ENCODE results near the gene TUBG2.

The TUBG2 gene

GRCh38 chr17:42677012-42677857 lies 18.2 kb downstream of the TUBG2 start:
- DNase-seq = peak; percentile 96 to 100 (median 100)

DNA sequence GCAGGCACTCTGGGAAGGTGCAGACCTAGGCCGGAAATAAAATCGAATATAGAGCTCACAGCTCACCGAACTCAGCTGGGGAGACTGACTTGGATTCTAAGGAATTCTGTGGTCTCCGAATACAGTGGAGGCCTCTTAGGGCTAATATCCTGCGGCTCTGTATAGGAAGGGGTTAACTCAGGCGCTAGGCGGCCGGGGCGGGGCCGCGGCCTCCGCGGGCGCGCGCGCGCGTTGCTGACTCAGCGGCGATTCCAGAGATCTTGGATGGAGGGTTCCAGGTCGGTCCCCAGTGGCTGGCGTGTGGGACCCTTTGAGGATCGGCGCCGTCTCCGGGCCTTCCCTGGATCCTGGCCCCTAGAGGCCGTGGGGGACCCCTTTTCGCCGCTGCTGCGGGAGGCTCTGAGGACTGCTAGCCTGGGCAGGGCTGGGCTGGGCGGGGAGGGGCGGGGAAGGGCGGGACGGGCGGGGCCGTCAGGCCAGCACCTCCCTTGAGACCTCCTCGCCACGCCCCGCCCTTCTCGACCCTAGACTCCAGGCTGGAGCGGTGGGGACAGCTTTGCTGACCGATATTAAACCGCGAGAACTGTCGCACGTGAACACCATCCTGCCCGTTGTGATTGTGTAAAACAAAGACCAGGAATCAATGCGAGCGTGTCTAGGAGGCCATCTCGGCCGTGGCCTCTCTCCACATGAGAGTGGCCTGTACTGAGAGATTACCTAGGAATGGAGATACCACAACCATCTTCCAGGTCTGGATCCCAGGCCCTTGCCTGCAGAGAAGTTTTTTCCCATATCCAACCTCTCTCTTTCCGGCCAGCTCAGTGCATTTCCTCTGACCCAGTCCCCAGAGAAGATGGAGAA lies 19.1 kb downstream of the TUBG2 start:
- DNase-seq = peak in 13 of 14 donors; percentile 26 to 94 (median 90)

- DNase-seq = peak in 6 of 14 donors; percentile 18 to 58 (median 48)
Observed at GRCh38 chr17:42678951-42679491, 19.9 kb downstream of the TUBG2 start.

DNA sequence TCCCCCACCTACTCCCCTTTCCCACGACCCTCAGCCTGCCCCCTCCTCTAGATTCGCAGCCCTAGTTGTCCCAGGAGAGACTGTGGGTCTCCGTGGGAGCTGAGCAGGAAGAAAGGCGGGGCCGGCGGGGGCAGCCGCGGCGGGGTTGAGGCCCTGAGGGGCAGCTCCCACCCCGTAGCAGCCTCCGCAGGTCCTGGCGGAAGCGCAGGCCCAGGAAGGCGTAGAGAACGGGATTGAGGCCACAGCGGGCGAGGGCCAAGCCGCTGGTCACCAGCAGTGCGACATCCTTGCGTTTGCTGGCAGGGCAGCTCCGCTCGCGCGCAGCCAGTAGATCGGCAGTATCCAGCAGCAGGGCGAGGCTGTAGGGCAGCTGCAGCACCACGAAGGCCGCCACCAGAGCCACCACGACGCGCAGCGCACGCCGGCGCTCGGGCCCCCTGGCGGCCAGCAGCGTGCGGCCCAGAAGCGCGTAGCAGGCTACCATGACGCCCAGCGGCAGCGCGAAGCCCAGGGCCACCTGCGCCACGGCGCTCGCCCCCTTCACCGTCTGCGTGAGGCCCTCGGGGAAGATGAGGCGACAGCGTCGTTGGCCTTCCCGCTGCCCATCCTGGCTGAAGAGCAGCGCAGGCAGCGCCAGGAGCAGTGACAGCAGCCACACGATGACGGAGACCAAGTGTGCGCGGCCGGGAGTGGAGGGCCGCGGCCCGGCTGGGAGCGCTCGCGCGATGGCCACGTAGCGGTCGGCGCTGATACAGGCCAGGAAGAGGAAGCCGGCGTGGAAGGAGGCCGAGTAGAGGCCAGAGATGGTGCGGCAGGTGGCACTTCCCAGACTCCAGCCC lies 20.6 kb downstream of the TUBG2 start:
- peak in 12 of 14 donors; percentile 22 to 82 (median 54) for DNase-seq

DNA sequence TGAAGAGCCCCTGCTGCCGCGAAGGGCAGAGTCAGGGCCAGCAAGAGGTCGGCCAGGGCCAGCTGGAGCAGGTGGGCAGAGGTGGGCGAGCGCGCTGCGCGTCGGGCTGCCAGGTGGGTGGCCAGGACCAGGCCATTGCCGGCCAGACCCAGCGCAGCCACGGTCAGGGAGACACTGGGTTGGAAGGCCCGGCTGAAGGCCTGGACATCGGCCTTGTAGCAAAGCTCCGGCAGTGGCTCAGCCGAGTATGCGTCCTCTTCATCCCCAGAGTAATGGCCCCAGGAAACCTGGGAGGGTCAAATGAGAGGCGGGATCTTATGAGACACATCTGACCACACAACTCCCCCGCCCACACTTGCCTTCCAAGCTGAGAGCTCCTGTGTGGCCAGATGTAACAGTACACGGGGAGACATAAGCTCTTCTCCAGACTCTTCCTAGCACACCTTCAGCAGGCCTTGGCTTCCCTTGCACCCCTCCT lies 21.3 kb downstream of the TUBG2 start:
- DNase-seq = peak in 2 of 14 donors; percentile 50 to 52

- peak in 8 of 14 donors; percentile 29 to 84 (median 66) for DNase-seq
Observed at GRCh38 chr17:42681976-42682721, 23.1 kb downstream of the TUBG2 start, which contains the start of gene CNTNAP1. CNTNAP1 (plus strand) TSS chr17:42682531; CDS start chr17:42682830, 299 bp downstream.

DNA sequence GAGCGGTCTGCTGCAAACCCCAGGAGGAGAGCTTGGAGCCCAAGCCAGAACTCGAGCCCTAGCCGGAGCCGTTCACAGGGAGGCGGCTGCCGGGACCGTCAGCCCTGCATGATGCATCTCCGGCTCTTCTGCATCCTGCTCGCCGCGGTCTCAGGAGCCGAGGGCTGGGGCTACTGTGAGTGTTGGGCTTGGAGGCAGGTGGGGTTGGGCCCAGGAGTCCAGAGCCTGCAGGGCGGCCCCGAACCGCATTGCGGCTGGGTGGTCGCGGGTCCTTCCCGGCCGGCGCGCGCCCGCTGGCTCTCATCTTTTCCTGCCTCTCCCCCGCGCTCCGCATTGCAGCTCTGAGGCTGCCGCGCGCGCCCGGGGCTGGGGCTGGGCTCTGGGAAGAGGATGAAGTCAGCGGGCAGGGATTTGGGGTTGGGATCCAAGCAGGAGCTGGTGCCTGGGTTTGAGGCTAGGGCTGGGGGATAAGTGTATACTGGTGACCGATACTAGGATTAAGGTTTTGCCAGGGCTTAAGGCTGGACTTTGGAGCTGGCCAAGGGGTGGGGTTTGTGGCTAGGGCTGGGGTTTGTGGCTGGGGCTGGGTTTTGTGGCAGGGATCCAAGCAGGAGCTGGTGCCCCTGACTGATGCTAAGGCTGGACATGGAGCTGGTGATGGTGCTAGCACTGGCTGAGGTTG lies 23.8 kb downstream of the TUBG2 start:
- peak in 6 of 14 donors; percentile 38 to 83 (median 48) for DNase-seq

GRCh38 chr17:42683407-42684034 lies 24.4 kb downstream of the TUBG2 start:
- peak in 3 of 14 donors; percentile 40 to 72 (median 53) for DNase-seq

DNA sequence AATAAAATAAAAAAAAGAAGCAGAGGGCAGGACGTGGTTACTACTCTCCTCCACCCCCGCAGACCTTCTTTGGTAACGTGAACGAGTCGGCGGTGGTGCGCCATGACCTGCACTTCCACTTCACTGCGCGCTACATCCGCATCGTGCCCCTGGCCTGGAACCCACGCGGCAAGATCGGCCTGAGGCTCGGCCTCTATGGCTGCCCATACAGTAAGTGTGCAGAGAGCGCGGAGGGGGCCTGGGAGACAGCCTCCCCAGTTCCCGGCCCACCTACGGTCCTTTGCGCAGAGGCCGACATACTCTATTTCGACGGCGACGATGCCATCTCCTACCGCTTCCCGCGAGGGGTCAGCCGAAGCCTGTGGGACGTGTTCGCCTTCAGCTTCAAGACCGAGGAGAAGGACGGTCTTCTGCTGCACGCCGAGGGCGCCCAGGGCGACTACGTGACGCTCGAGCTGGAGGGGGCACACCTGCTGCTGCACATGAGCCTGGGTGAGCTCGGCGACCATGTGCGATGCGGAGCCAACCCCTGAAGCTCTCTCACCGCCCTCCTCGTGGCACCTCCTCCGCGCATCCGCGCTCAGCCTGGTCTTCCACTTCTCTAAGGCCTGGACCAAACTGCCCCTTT lies 26.0 kb downstream of the TUBG2 start:
- no peak for DNase-seq

- DNase-seq = peak in 2 of 14 donors; percentile 3 to 34
Observed at GRCh38 chr17:42685831-42686230, 26.7 kb downstream of the TUBG2 start.

DNA sequence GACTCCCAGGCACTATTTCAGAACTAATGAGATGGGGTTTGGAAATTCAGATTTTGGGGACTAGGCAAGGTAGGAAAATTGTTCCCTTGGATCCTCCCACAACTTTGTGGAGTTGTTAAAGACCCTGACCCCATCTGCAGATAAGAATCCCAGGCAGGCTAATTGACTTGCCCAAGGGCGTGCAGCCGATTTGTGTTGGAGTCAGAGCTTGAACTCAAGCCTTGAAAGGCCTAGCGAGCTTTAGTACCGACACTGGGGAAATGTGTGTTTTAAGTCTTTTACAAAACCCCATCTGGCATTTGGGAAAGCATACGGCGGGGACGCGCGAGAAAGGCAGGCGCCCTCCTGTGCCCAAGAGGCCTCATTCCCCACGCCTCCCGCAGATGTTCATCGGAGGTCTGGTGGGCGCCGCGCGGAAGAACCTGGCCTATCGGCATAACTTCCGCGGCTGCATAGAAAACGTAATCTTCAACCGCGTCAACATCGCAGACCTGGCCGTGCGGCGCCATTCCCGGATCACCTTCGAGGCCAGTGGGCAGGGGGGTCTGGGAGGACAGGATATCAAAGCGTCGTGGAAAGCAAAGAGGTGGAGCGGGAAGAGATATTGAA lies 27.5 kb downstream of the TUBG2 start:
- DNase-seq = peak in 1 of 14 donors; percentile 13

DNA sequence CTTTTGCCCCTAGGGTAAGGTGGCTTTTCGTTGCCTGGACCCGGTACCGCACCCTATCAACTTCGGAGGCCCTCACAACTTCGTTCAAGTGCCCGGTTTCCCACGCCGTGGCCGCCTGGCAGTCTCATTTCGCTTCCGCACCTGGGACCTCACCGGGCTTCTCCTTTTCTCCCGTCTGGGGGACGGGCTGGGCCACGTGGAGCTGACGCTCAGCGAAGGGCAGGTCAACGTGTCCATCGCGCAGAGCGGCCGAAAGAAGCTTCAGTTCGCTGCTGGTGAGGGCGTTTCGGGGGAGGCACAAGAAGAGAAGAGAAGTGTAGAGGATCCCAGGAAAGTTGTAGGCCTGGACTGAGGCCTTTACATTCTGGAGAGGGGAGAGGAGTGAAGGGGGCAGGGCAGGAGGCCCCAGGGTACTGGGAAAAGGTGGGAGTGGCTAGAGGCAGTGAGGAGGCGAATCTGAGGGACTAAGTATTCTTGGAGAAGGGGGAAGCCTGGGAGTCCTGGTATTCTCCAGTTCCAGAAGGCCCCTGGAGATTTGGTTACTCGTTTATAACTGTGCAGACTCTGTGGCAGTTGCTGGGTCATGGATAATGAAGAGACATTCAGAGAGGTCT lies 28.7 kb downstream of the TUBG2 start:
- no peak for DNase-seq

GRCh38 chr17:42690596-42690995 lies 31.5 kb downstream of the TUBG2 start:
- no peak for DNase-seq

DNA sequence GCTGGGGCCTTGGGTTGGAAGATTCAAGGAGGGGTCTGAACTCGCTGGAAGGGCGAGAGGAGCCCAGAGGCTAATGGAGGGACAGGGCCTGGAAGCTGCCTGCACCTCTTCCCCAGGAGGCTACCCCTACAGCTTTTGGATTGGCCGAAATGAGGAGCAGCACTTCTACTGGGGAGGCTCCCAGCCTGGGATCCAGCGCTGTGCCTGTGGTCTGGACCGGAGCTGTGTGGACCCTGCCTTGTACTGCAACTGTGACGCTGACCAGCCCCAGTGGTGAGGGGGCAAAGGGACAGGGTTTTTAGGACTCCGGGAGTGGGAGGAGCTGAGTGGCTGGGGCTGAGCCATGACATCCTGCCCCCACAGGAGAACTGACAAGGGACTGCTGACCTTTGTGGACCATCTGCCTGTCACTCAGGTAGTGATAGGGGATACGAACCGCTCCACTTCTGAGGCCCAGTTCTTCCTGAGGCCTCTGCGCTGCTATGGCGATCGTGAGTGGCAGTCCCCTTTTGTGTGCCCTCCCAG lies 32.0 kb downstream of the TUBG2 start:
- no peak for DNase-seq

- DNase-seq = no peak
Observed at GRCh38 chr17:42692489-42692888, 33.4 kb downstream of the TUBG2 start.

DNA sequence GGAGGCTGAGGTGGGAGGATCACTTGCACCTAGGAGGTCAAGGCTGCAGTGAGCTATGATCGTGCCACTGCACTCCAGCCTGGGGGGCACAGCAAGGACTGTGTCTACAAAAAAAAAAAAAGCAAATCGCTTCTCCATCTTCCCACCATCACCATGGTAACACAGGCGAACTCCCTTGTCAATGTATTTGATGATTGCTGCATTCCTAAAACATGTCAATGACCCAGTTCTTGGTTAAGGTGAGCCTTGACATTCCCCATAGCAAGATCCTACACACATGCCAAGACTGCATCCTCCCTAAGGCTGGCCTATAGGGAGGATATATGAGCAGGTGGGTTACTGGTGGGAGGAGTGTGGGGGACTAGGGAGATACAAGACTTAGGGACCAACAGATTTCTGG lies 35.4 kb downstream of the TUBG2 start:
- DNase-seq = no peak

GRCh38 chr17:42695500-42695899 lies 36.4 kb downstream of the TUBG2 start:
- DNase-seq = no peak

All from C1 segment of cervical spinal cord (tissue), 14 donors.